PFSK-1 (cell line): ENCODE results near the gene TCP11L2.

ENCODE experiments used
- FOXP2 ChIP-seq: optimal IDR thresholded peaks from 2 replicates; pipeline ENCODE3; 2011; ENCODE audit warnings: borderline replicate concordance, control low read depth, inconsistent platforms; ENCODE audit not compliant: insufficient read depth; ENCODE audit errors: extremely low read length, extremely low read depth
- POLR2AphosphoS5 ChIP-seq: IDR thresholded peaks from 2 replicates; pipeline ENCODE4 v1.6.1; 2012; ENCODE audit warnings: low read depth, mild to moderate bottlenecking, control low read depth, low read length, moderate library complexity
- REST ChIP-seq, 2 experiments: IDR thresholded peaks; 2 replicates each; pipeline versions ENCODE4 v1.6.1 to v1.8.0; 2011 to 2012; ENCODE audit warnings: low read depth in 2 of 2, low read length in 2 of 2, control low read depth in 1 of 2, inconsistent platforms in 1 of 2, mild to moderate bottlenecking in 1 of 2, moderate library complexity in 1 of 2; ENCODE audit not compliant: insufficient read depth in 1 of 2
- SIN3A ChIP-seq: IDR thresholded peaks from 2 replicates; pipeline ENCODE4 v1.6.1; 2012; ENCODE audit warnings: mild to moderate bottlenecking, low read length, moderate library complexity, borderline replicate concordance; ENCODE audit not compliant: insufficient read depth
- TAF1 ChIP-seq: IDR thresholded peaks from 2 replicates; pipeline ENCODE4 v1.6.1; 2012; ENCODE audit warnings: low read length, control low read depth, borderline replicate concordance; ENCODE audit not compliant: insufficient read depth

TCP11L2 gene

GRCh38 chr12:106288494-106289195 is 13.9 kb upstream of the TCP11L2 start:
- no peak for TF ChIP-seq TAF1

DNA sequence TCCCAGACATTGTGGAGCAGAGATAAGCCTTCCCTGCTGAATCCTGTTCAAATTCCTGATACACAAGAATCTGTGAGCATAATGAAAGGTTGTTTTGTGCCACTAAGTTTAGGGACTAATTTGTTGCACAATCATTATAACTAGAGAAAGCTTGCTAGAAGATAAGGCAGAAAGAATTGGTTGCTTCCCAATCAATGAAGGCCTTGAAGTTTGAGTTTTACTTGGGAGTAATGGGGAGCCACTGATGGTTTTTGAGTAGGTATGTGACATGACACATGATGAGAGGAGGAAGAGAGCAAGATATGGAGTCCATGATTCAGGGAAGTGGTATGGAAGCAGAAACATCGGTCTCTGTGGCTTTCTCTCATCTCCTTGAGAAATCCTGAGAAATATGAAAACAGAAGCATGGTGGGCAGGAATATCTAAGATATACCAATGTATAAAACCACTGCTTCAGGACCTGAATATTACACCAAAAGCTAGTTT is 13.3 kb upstream of the TCP11L2 start:
- TF ChIP-seq SIN3A (no peak), FOXP2 (no peak), POLR2AphosphoS5 (no peak), REST (IDR thresholded peaks at IDR 0.05; ENCODE audit: insufficient read depth in 1 of 2, low read depth in 2 of 2, low read length in 2 of 2) (no peak), TAF1 (no peak)

DNA sequence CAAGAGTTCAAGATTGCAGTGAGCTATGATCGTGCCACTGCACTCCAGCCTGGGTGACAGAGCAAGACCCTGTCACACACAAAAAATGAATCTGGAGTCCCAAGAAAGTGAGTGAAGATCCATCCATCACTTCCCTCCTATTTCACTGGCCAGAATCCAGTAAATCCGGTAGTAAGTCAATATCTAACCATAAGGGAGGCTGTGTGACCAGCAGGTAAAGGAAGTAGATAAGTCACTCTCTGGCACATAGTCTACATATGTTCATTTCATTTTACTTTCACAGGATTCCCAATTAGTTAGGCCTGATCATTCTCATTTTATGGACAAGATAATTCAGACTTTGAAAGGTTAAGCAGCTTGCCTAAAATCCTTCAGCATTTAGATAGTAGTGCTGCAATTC is 11.9 kb upstream of the TCP11L2 start:
- TF ChIP-seq POLR2AphosphoS5 (no peak), REST (IDR thresholded peaks at IDR 0.05; ENCODE audit: insufficient read depth in 1 of 2, low read depth in 2 of 2, low read length in 2 of 2) (no peak), FOXP2 (no peak), TAF1 (no peak), SIN3A (no peak)

DNA sequence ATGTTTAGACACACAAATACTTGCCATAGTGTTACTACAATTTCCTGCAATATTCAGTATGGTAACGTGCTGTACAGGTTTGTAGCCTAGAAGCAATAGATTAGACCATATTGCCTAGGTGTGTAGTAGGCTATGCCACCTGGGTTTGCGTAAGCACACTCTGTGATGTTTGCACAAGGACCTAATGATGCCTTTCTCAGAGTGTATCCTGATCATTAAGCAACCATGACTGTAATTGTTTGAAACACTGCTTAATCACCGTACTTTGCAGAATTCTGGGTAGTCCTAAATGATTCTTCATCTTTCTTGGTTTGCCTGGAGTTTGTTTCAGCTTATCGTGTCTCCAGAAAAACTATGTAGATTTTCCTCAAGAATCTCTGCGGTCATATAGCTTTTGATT is 11.2 kb upstream of the TCP11L2 start:
- TF ChIP-seq TAF1 (no peak), SIN3A (no peak), REST (IDR thresholded peaks at IDR 0.05; ENCODE audit: insufficient read depth in 1 of 2, low read depth in 2 of 2, low read length in 2 of 2) (no peak), POLR2AphosphoS5 (no peak), FOXP2 (no peak)

DNA sequence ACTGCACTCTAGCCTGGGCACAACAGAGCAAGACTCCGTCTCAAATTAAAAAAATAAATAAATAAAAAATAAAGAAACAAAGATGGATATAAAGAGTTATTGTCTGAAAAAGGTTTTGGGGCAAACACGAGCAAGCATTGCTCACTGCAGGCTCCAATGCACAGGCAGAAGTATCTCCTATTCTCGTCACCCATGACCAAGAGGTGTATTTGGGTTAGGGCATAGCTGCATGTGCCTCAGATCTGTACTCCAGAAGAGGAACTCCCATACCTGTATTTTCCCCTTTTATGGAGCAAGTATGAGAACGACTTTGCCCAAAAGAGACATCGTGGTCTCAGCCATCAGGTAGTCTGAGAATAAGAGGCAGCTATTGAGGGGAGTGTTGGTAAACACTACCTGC is 10.2 kb upstream of the TCP11L2 start:
- TF ChIP-seq REST (IDR thresholded peaks at IDR 0.05; ENCODE audit: insufficient read depth in 1 of 2, low read depth in 2 of 2, low read length in 2 of 2) (no peak), SIN3A (no peak), TAF1 (no peak), POLR2AphosphoS5 (no peak), FOXP2 (no peak)
